Daoy (cell line): ENCODE results near the gene MT1X. TPM values are rescaled to one million over a fixed set of nuclear protein-coding genes. Genes with fewer than 3 reads are reported as not detected.

Source experiments
- DNase-seq: peaks from one replicate; pipeline ENCODE4 v3.0.0-alpha.2; 2015; ENCODE audit warnings: low read depth
- total RNA-seq: library from RNA; depleted of rRNA; stranded (reverse); fragments of >200 nt; shearing (Covaris generic); gene quantifications from 2 replicates; pipeline ENCODE4 v1.2.3, GENCODE V29; 2014

Gene MT1X
- total RNA-seq, 1 experiment from 2014 or later = 106 TPM

- no peak for DNase-seq
Observed at GRCh38 chr16:56679078-56679730, 3.1 kb upstream of the MT1X start.

DNA sequence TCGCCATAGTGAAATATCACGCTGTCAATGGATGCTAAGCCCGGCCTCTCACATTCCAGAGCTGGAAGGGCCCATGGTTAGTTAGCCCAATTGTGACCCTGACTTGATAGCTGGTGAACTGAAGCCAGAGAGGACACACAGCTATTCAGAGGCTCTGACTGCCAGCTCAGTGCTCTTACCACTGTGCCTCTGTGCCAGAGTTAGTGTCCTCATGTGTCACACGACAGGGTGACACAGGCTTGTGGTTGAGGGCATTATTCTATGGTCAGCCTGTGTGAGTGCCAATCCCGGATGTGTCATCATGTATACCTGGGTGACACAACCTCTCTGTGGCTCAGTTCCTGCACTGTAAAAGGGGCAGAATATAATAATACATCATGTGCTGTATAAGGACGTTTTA, 2.5 kb upstream of the MT1X start:
- peak; percentile 28 for DNase-seq

DNA sequence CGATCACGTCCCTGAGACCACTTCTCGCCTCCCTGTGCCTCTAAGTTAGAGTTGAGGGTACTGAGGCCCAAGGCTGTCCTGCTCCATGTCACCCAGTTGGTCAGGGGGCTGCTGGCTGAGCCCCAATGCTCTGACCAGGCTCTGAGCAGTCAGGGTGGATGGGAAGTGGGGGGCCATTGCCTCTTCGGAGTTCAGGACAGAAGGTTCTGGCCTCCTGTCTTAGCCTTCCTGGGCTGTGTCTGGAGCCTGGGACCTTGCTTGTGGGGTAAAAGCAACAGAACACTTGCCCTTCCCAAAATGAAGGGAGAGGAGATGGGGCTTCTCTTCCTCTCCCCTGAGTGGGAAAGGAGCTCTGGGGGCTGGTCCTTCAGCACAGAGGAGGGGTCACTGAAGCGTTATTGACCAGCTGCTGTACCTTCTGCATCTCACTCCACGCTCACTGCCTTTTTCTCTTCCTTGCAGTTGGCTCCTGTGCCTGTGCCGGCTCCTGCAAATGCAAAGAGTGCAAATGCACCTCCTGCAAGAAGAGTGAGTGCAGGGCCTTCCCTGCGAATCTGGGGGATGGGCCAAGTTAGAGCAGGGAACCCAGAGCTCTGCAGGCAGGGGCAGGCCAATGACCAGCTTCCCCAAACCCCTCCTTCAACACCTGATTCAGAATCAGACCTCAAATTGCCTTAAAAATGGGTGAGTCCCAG, 580 bp downstream of the MT1X start:
- DNase-seq = no peak

- no peak for DNase-seq
Observed at GRCh38 chr16:56683424-56684172, 1.3 kb downstream of the MT1X start.

DNA sequence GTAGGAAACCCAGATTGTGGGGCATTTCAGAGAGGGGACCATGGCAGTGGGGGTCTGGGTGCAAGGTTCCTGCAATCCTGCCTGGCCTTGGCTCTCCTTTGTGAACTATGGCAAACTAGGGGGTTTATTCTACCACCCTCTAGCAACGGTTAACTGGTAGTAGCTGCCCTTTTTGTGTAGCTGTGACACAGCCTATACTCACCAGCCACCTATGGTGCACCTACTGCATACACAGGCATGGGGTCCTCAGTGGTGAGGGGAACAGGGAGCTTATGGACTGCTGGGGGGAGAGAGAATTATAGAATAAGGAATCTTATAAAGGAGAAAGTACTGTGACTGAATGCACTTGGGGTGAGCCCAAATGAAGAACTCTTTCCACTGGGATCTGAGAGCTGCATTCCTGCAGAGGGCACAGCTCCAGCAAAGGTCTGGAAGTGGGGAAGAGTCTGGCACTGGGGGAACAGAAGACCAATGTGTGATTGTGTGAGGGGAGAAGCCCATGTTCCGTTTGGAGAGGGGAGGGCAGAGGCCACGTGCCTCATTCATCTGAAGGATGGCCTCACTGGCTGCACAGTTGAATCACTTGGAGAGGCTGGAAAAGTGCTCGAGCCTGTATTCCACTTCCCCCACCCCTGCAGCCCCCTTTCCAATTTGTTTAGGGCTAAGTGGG, 2.1 kb downstream of the MT1X start:
- no peak for DNase-seq

- DNase-seq = no peak
Observed at GRCh38 chr16:56684926-56685590, 2.8 kb downstream of the MT1X start.

GRCh38 chr16:56686758-56687157, 4.5 kb downstream of the MT1X start:
- no peak for DNase-seq

- no peak for DNase-seq
Observed at GRCh38 chr16:56688762-56689161, 6.5 kb downstream of the MT1X start.

DNA sequence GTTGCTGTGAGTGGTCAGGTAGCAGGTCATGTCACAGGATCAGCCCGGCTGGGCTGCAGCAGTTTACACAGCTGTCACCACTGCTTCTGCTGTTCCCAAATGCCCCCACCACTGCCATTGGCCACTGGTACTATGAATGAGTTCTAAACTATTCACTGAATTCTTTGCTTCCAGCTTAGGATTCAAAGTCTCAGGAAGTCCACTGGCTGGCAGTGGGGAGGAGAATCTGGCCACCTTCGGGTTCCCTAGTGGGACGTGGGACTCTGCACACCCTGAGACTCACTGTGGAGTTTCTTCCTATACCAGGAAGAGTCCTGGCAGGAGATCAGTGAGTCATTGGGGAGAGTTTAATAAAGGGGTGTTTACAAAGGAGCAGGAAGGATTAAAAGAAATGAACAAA, 6.9 kb downstream of the MT1X start:
- no peak for DNase-seq

GRCh38 chr16:56690420-56691122, 8.3 kb downstream of the MT1X start:
- DNase-seq = no peak

DNA sequence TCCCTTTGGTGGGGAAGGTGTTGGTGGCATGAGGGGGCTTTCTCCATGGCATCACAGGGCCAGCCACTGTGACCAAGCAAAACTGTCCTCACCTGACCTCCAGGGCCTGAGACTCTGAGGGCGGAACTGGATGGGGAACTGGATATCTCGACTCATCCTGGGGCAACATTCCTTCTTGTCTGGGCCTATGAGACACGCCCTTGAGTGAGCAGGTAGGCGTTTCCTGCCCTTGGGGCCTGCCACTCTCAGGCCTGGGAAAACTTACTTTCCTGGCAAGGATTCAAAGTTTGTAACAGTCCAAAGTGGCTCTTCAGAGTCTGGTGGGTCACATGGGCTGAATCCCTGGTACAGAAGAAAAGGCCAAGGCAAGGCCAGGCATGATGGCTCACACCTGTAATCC, 9.6 kb downstream of the MT1X start:
- DNase-seq = peak; percentile 83

- no peak for DNase-seq
Observed at GRCh38 chr16:56695246-56695645, 13.0 kb downstream of the MT1X start.

GRCh38 chr16:56697456-56698155, 15.3 kb downstream of the MT1X start:
- no peak for DNase-seq

DNA sequence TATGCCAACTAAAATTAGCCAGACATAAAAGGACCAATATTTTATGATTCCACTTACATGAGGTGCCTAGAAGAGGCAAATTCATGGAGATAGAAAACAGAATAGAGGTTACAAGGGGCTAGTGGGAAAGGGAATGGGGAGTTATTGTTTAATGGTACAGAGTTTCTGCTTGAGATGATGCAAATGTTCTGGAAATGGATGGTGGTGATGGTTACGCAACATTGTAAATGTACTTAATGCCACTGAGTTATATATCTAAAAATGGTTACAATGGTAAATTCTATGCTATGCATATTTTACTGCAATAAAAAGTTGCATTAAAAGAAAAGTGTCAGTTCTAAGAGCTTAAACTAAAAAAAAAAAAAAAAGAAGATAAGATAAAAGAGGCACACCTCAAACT, 17.9 kb downstream of the MT1X start:
- no peak for DNase-seq

- DNase-seq = no peak
Observed at GRCh38 chr16:56700631-56701030, 18.4 kb downstream of the MT1X start.

GRCh38 chr16:56701534-56701933, 19.3 kb downstream of the MT1X start:
- DNase-seq = no peak

DNA sequence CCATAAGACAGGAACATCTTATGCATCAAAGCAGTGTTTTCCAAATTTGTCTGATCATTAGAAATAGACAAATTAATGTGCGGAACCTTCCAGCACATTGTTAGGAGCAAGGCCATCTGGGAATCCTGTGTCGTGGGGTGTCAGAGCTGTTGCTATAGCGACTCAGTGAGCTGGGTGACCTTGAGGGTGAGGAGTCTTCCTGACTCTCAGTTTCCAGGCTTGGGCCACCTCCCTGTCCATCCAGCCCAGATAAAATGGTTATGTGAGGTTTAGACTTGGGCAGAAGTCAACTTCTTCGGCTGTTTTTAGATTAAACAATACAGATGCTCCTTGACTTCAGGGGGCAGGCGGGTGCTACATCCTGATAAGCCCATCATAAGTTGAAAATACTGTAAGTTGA, 20.6 kb downstream of the MT1X start:
- DNase-seq = no peak

GRCh38 chr16:56708525-56709442, 26.5 kb downstream of the MT1X start:
- no peak for DNase-seq

DNA sequence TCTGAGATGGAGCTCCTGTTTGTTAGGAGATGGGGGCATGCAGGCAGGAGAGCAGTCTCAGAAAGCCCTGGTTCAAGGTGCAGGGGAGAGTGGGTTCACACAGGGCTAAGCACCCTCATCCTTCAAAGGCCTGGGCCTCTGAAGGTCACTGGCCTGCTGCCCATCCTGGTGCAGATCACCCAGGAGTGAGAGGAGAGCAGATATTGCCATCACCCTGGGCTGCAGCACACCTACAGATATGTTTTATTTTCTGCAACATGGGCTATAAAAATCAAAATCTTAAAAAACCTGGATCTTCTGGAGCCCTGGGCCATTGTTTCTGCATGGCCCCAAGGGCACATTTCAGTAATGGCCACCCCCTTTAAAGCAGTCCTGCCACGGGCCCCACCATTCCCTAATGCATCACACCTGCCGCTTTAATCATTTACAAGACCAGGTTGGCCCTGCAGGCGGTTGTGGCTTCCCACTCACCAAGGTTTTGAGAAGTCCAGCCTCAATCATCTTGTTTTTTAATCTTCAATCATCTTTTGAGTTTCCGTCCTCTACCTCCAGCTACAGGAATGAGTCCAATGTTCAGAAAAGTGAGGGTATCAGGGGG, 27.3 kb downstream of the MT1X start:
- DNase-seq = no peak
